K562 (cell line): Measurements from ENCODE around the gene IP6K2. TPM values are rescaled to one million over a fixed set of nuclear protein-coding genes. Genes with fewer than 3 reads are reported as not detected.

ENCODE experiments used
- DPF2 ChIP-seq: fragments of 450-650 bp; IDR thresholded peaks from 2 replicates; pipeline ENCODE4 v1.6.1; 2016
- GABPB1 ChIP-seq: sonication (generic); formaldehyde crosslinking; IDR thresholded peaks from 2 replicates; pipeline ENCODE4 v1.8.0; 2022; ENCODE audit warnings: mild to moderate bottlenecking, missing genetic modification reagents
- HINFP ChIP-seq: fragments of 450-650 bp; conservative IDR thresholded peaks from 2 replicates; pipeline ENCODE4 v1.6.1; 2016; ENCODE audit warnings: missing genetic modification characterization, low read depth, mild to moderate bottlenecking, control low read depth, missing compliant biosample characterization
- HNRNPLL ChIP-seq: fragments of 200-400 bp; formaldehyde crosslinking; IDR thresholded peaks from 2 replicates; pipeline ENCODE4 v1.6.1; 2017; ENCODE audit warnings: low read length, low read depth, mild to moderate bottlenecking; ENCODE audit not compliant: poor library complexity, severe bottlenecking
- KLF13 ChIP-seq: fragments of 450-650 bp; IDR thresholded peaks from 2 replicates; pipeline ENCODE4 v1.6.1; 2016; ENCODE audit warnings: missing genetic modification characterization, low read depth, mild to moderate bottlenecking, missing compliant biosample characterization, moderate library complexity, borderline replicate concordance
- KLF6 ChIP-seq: fragments of 250-450 bp; sonication (Bioruptor Pico); IDR thresholded peaks from 2 replicates; pipeline ENCODE4 v1.4.0; 2020; ENCODE audit warnings: mild to moderate bottlenecking, moderate library complexity, borderline replicate concordance
- POLR2AphosphoS2 ChIP-seq: IDR thresholded peaks from 2 replicates; pipeline ENCODE4 v1.6.1; 2012; ENCODE audit warnings: low read length, improper control_type of control experiment
- POLR2G ChIP-seq: fragments of 200-400 bp; formaldehyde crosslinking; IDR thresholded peaks from 2 replicates; pipeline ENCODE4 v1.6.1; 2017; ENCODE audit warnings: low read depth, mild to moderate bottlenecking, antibody characterized with exemption, low read length, moderate library complexity
- TAL1 ChIP-seq: fragments of 450-650 bp; IDR thresholded peaks from 2 replicates; pipeline ENCODE4 v1.6.1; 2016; ENCODE audit warnings: mild to moderate bottlenecking
- TBP ChIP-seq: optimal IDR thresholded peaks from 2 replicates; pipeline ENCODE3; 2011; ENCODE audit warnings: low read depth, low read length, improper control_type of control experiment
- TGIF2 ChIP-seq: sonication (generic); formaldehyde crosslinking; IDR thresholded peaks from 2 replicates; pipeline ENCODE4 v1.8.1; 2022; ENCODE audit warnings: mild to moderate bottlenecking, missing genetic modification reagents, moderate library complexity
- ZNF436 ChIP-seq: fragments of 250-450, 450-650 bp; sonication (Bioruptor Pico); formaldehyde crosslinking; IDR thresholded peaks from 2 replicates; pipeline ENCODE4 v1.7.0; 2020; ENCODE audit warnings: mild to moderate bottlenecking
- ZNF668 ChIP-seq: fragments of 250-450 bp; sonication (Bioruptor Pico); IDR thresholded peaks from 2 replicates; pipeline ENCODE4 v1.8.0; 2022; ENCODE audit warnings: mild to moderate bottlenecking, inconsistent platforms
- polyA plus RNA-seq, 8 experiments: library from polyadenylated mRNA; depleted of rRNA in 4 of 8; stranded (reverse) in 5 of 8; unstranded in 3 of 8; fragments of >200 nt; fragmentation: Nextera tagmentation in 2 of 8; fragmentation: Illumina TruSeq in 1 of 8; extraction: Ambion mirVana in 2 of 8; extraction: Trizol in 1 of 8; gene quantifications; 2 replicates each; pipeline versions ENCODE4 v1.2.1 to v1.2.3, GENCODE V29; 2011 to 2014; ENCODE audit warnings: inconsistent platforms in 1 of 8, missing spikeins in 1 of 8
- total RNA-seq, 7 experiments: library from RNA; depleted of rRNA in 6 of 7; stranded (reverse); fragments of >200 nt in 6 of 7; fragmentation: Illumina TruSeq in 2 of 7; extraction: Trizol in 2 of 7; gene quantifications; 2 replicates each; pipeline versions ENCODE4 v1.2.1 to v1.2.3, GENCODE V29; 2011 to 2021; ENCODE audit warnings: low replicate concordance in 1 of 7
- TF ChIP-seq, protein P1 (sequence below), 2 experiments: IDR thresholded peaks in 1 of 2; conservative IDR thresholded peaks in 1 of 2; 2 replicates each; pipeline ENCODE4 v1.6.1; 2016; ENCODE audit warnings: low read depth in 2 of 2, mild to moderate bottlenecking in 1 of 2, missing compliant biosample characterization in 1 of 2, missing genetic modification characterization in 1 of 2, moderate library complexity in 1 of 2
- TF ChIP-seq, protein P2 (sequence below): IDR thresholded peaks from 2 replicates; pipeline ENCODE4 v1.6.1; 2011; ENCODE audit warnings: borderline replicate concordance, low read depth, mild to moderate bottlenecking, moderate library complexity, low read length; ENCODE audit not compliant: insufficient read depth, poor library complexity, severe bottlenecking
- TF ChIP-seq, protein P3 (sequence below), 2 experiments: fragments of 450-650 bp; IDR thresholded peaks; 2 replicates each; pipeline ENCODE4 v1.6.1; 2018; ENCODE audit warnings: mild to moderate bottlenecking in 2 of 2, low read depth in 1 of 2; ENCODE audit not compliant: partially characterized antibody in 2 of 2

IP6K2 gene
- total and polyA plus RNA-seq, 9 of the 15 experiments (the other 6 are each of a cell fraction or from before 2014, with no cell fraction given) = 19.6 to 78.1 (median 48.0) TPM

DNA sequence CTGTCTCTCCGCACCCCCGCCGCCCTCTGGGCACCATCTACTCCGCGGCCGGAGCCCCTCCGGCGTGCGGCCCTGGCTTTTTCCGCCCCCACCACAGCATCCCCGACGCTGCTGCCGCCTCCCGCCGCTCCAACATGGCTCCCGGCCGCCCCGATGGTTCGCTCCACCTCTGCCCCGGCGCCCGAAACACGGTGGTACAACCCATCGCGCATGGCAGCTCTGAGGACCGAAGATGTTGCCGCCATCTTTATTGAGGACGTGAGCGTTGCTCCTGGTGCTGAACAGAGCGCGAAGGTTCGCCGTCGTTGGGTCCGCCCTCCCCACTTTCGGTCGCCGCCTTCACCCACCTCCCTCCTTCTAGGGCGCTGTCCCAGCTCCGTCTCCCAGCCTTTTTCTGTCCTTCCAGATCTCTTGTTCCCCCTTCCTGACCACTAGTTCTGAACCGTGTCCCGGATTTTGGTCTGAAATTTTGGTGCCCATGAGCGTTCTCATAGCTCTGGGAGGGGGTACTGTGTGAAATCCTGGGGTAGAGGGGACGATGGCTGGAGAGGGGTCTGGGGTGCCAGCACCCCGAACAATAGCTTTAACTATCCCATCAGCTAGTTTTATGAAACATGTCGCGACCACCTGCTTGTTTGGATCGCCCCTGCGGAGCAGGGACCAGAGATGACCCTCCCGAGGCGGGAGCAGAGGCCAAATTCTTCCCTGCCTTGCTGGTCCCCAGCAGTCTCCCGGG, 54.1 kb downstream of the IP6K2 start, which contains the start of gene CELSR3 (continued):
- TF ChIP-seq, protein P1, sequence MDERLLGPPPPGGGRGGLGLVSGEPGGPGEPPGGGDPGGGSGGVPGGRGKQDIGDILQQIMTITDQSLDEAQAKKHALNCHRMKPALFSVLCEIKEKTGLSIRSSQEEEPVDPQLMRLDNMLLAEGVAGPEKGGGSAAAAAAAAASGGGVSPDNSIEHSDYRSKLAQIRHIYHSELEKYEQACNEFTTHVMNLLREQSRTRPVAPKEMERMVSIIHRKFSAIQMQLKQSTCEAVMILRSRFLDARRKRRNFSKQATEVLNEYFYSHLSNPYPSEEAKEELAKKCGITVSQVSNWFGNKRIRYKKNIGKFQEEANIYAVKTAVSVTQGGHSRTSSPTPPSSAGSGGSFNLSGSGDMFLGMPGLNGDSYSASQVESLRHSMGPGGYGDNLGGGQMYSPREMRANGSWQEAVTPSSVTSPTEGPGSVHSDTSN (CRISPR knock-in tag; IDR thresholded peaks at IDR 0.05; ENCODE audit: low read depth) = no peak
- TF ChIP-seq, protein P1 (tag; conservative IDR thresholded peaks at IDR 0.05; ENCODE audit: low read depth) = no peak
- TF ChIP-seq GABPB1 (CRISPR knock-in tag) (no peak), ZNF436 (CRISPR knock-in tag) (no peak), HINFP (tag) (no peak), ZNF668 (CRISPR knock-in tag) (no peak), KLF6 (CRISPR knock-in tag) (no peak), TGIF2 (no peak), POLR2AphosphoS2 (0 out of 2 replicates have a peak, but pooled peaks have one; percentile 22), TBP (peak; percentile 21), HNRNPLL (no peak), KLF13 (tag) (no peak), POLR2G (peak; percentile 53), TAL1 (no peak), DPF2 (no peak)
- TF ChIP-seq, protein P2, sequence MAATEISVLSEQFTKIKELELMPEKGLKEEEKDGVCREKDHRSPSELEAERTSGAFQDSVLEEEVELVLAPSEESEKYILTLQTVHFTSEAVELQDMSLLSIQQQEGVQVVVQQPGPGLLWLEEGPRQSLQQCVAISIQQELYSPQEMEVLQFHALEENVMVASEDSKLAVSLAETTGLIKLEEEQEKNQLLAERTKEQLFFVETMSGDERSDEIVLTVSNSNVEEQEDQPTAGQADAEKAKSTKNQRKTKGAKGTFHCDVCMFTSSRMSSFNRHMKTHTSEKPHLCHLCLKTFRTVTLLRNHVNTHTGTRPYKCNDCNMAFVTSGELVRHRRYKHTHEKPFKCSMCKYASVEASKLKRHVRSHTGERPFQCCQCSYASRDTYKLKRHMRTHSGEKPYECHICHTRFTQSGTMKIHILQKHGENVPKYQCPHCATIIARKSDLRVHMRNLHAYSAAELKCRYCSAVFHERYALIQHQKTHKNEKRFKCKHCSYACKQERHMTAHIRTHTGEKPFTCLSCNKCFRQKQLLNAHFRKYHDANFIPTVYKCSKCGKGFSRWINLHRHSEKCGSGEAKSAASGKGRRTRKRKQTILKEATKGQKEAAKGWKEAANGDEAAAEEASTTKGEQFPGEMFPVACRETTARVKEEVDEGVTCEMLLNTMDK = no peak
- TF ChIP-seq, protein P3, sequence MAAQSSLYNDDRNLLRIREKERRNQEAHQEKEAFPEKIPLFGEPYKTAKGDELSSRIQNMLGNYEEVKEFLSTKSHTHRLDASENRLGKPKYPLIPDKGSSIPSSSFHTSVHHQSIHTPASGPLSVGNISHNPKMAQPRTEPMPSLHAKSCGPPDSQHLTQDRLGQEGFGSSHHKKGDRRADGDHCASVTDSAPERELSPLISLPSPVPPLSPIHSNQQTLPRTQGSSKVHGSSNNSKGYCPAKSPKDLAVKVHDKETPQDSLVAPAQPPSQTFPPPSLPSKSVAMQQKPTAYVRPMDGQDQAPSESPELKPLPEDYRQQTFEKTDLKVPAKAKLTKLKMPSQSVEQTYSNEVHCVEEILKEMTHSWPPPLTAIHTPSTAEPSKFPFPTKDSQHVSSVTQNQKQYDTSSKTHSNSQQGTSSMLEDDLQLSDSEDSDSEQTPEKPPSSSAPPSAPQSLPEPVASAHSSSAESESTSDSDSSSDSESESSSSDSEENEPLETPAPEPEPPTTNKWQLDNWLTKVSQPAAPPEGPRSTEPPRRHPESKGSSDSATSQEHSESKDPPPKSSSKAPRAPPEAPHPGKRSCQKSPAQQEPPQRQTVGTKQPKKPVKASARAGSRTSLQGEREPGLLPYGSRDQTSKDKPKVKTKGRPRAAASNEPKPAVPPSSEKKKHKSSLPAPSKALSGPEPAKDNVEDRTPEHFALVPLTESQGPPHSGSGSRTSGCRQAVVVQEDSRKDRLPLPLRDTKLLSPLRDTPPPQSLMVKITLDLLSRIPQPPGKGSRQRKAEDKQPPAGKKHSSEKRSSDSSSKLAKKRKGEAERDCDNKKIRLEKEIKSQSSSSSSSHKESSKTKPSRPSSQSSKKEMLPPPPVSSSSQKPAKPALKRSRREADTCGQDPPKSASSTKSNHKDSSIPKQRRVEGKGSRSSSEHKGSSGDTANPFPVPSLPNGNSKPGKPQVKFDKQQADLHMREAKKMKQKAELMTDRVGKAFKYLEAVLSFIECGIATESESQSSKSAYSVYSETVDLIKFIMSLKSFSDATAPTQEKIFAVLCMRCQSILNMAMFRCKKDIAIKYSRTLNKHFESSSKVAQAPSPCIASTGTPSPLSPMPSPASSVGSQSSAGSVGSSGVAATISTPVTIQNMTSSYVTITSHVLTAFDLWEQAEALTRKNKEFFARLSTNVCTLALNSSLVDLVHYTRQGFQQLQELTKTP (IDR thresholded peaks at IDR 0.05; ENCODE audit: low read depth in 1 of 2, partially characterized antibody in 2 of 2) = no peak
